K562 (cell line): ENCODE data around the gene GPR15. TPM values are rescaled to one million over a fixed set of nuclear protein-coding genes. Genes with fewer than 3 reads are reported as not detected.

Source experiments
- ARID1B ChIP-seq: fragments of 450-650 bp; IDR thresholded peaks from 2 replicates; pipeline ENCODE4 v1.6.1; 2016; ENCODE audit warnings: antibody characterized with exemption, mild to moderate bottlenecking, inconsistent platforms
- CBX5 ChIP-seq: IDR thresholded peaks from 2 replicates; pipeline ENCODE4 v1.6.1; 2014; ENCODE audit warnings: low read depth, borderline replicate concordance
- CREB5 ChIP-seq: fragments of 250-450 bp; sonication (Bioruptor Pico); IDR thresholded peaks from 2 replicates; pipeline ENCODE4 v1.5.0; 2020; ENCODE audit warnings: mild to moderate bottlenecking
- CXXC5 ChIP-seq: fragments of 250-450 bp; sonication (Bioruptor Pico); IDR thresholded peaks from 2 replicates; pipeline ENCODE4 v1.8.0; 2022; ENCODE audit warnings: inconsistent platforms, mild to moderate bottlenecking, moderate library complexity
- DDX20 ChIP-seq: fragments of 450-650 bp; IDR thresholded peaks from 2 replicates; pipeline ENCODE4 v1.6.1; 2016; ENCODE audit warnings: missing genetic modification characterization, low read depth, mild to moderate bottlenecking, missing compliant biosample characterization, moderate library complexity
- GABPB1 ChIP-seq: sonication (generic); formaldehyde crosslinking; IDR thresholded peaks from 2 replicates; pipeline ENCODE4 v1.8.0; 2022; ENCODE audit warnings: mild to moderate bottlenecking, missing genetic modification reagents
- PHTF2 ChIP-seq: fragments of 250-450 bp; sonication (Bioruptor Pico); IDR thresholded peaks from 2 replicates; pipeline ENCODE4 v1.5.0; 2021; ENCODE audit warnings: mild to moderate bottlenecking
- RB1 ChIP-seq: fragments of 450-650 bp; IDR thresholded peaks from 2 replicates; pipeline ENCODE4 v1.6.1; 2017; ENCODE audit warnings: low read depth, mild to moderate bottlenecking
- SAFB2 ChIP-seq: fragments of 200-400 bp; formaldehyde crosslinking; IDR thresholded peaks from 2 replicates; pipeline ENCODE4 v1.6.1; 2018; ENCODE audit warnings: borderline replicate concordance, low read length, low read depth, moderate library complexity; ENCODE audit not compliant: severe bottlenecking
- SMAD4 ChIP-seq: fragments of 250-450 bp; sonication (Bioruptor Pico); conservative IDR thresholded peaks from 2 replicates; pipeline ENCODE4 v1.8.0; 2021; ENCODE audit warnings: inconsistent platforms, mild to moderate bottlenecking, moderate library complexity
- SREBF2 ChIP-seq: sonication (generic); formaldehyde crosslinking; IDR thresholded peaks from 2 replicates; pipeline ENCODE4 v1.4.0; 2020; ENCODE audit warnings: mild to moderate bottlenecking, missing genetic modification reagents
- XRCC4 ChIP-seq: IDR thresholded peaks from one replicate; pipeline ENCODE4 v1.6.1; 2011; ENCODE audit not compliant: insufficient read depth, insufficient read length; ENCODE audit errors: extremely low read depth
- ZBTB43 ChIP-seq: sonication (generic); formaldehyde crosslinking; IDR thresholded peaks from 2 replicates; pipeline ENCODE4 v1.8.0; 2023; ENCODE audit warnings: mild to moderate bottlenecking, missing genetic modification reagents
- ZNF280A ChIP-seq: fragments of 450-650 bp; IDR thresholded peaks from 2 replicates; pipeline ENCODE4 v1.6.1; 2018; ENCODE audit warnings: mild to moderate bottlenecking, low read depth; ENCODE audit not compliant: partially characterized antibody
- ZNF551 ChIP-seq: fragments of 250-450 bp; sonication (Bioruptor Pico); IDR thresholded peaks from 2 replicates; pipeline ENCODE4 v1.5.0; 2021; ENCODE audit warnings: mild to moderate bottlenecking, moderate library complexity
- polyA plus RNA-seq, 8 experiments: library from polyadenylated mRNA; depleted of rRNA in 4 of 8; stranded (reverse) in 5 of 8; unstranded in 3 of 8; fragments of >200 nt; fragmentation: Nextera tagmentation in 2 of 8; fragmentation: Illumina TruSeq in 1 of 8; extraction: Ambion mirVana in 2 of 8; extraction: Trizol in 1 of 8; gene quantifications; 2 replicates each; pipeline versions ENCODE4 v1.2.1 to v1.2.3, GENCODE V29; 2011 to 2014; ENCODE audit warnings: inconsistent platforms in 1 of 8, missing spikeins in 1 of 8
- total RNA-seq, 7 experiments: library from RNA; depleted of rRNA in 6 of 7; stranded (reverse); fragments of >200 nt in 6 of 7; fragmentation: Illumina TruSeq in 2 of 7; extraction: Trizol in 2 of 7; gene quantifications; 2 replicates each; pipeline versions ENCODE4 v1.2.1 to v1.2.3, GENCODE V29; 2011 to 2021; ENCODE audit warnings: low replicate concordance in 1 of 7
- TF ChIP-seq, protein P1 (sequence below): fragments of 200-800 bp; sonication (Bioruptor generic); IDR thresholded peaks from 2 replicates; pipeline ENCODE4 v1.6.1; 2016; ENCODE audit warnings: missing genetic modification characterization, missing compliant biosample characterization
- TF ChIP-seq, protein P2 (sequence below): sonication (generic); formaldehyde crosslinking; IDR thresholded peaks from 2 replicates; pipeline ENCODE4 v1.8.0; 2022; ENCODE audit warnings: missing genetic modification reagents, mild to moderate bottlenecking, borderline replicate concordance

The GPR15 gene
- total and polyA plus RNA-seq, 9 of the 15 experiments (the other 6 are each of a cell fraction or from before 2014, with no cell fraction given): 0.13 TPM; not detected in 8

DNA sequence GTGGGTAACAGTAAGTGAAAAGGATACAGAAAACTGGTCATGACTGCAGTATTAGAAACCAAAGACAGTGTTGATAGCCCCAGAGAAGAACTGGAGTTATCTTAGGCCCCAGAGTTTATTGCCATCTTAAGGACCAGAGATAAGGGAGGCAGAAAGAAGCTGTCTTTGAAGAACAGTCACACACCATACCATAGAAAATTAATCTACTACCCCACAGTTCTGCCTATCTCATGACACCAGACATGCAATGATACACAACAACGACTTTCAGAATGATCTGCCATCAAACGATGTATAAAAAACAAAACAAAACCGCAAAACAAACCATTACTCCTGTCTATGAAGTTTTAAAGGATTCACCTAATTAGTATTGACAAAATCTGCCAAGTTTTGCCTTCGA lies 52.0 kb downstream of the GPR15 start (continued):
- TF ChIP-seq, protein P1, sequence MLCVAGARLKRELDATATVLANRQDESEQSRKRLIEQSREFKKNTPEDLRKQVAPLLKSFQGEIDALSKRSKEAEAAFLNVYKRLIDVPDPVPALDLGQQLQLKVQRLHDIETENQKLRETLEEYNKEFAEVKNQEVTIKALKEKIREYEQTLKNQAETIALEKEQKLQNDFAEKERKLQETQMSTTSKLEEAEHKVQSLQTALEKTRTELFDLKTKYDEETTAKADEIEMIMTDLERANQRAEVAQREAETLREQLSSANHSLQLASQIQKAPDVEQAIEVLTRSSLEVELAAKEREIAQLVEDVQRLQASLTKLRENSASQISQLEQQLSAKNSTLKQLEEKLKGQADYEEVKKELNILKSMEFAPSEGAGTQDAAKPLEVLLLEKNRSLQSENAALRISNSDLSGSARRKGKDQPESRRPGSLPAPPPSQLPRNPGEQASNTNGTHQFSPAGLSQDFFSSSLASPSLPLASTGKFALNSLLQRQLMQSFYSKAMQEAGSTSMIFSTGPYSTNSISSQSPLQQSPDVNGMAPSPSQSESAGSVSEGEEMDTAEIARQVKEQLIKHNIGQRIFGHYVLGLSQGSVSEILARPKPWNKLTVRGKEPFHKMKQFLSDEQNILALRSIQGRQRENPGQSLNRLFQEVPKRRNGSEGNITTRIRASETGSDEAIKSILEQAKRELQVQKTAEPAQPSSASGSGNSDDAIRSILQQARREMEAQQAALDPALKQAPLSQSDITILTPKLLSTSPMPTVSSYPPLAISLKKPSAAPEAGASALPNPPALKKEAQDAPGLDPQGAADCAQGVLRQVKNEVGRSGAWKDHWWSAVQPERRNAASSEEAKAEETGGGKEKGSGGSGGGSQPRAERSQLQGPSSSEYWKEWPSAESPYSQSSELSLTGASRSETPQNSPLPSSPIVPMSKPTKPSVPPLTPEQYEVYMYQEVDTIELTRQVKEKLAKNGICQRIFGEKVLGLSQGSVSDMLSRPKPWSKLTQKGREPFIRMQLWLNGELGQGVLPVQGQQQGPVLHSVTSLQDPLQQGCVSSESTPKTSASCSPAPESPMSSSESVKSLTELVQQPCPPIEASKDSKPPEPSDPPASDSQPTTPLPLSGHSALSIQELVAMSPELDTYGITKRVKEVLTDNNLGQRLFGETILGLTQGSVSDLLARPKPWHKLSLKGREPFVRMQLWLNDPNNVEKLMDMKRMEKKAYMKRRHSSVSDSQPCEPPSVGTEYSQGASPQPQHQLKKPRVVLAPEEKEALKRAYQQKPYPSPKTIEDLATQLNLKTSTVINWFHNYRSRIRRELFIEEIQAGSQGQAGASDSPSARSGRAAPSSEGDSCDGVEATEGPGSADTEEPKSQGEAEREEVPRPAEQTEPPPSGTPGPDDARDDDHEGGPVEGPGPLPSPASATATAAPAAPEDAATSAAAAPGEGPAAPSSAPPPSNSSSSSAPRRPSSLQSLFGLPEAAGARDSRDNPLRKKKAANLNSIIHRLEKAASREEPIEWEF (CRISPR knock-in tag): no peak
- TF ChIP-seq CBX5 (no peak), SMAD4 (CRISPR knock-in tag) (peak; percentile 92), ZBTB43 (no peak), XRCC4 (no peak), CREB5 (CRISPR knock-in tag) (no peak), PHTF2 (no peak), GABPB1 (no peak), CXXC5 (peak; percentile 78), ZNF280A (no peak), ZNF551 (CRISPR knock-in tag) (no peak), SAFB2 (no peak), SREBF2 (no peak), RB1 (no peak), ARID1B (peak; percentile 100), DDX20 (no peak)
- TF ChIP-seq, protein P2, sequence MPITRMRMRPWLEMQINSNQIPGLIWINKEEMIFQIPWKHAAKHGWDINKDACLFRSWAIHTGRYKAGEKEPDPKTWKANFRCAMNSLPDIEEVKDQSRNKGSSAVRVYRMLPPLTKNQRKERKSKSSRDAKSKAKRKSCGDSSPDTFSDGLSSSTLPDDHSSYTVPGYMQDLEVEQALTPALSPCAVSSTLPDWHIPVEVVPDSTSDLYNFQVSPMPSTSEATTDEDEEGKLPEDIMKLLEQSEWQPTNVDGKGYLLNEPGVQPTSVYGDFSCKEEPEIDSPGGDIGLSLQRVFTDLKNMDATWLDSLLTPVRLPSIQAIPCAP (CRISPR knock-in tag): no peak
